ENCODE data around the gene OR9K2. TPM values are rescaled to one million over a fixed set of nuclear protein-coding genes. Genes with fewer than 3 reads are reported as not detected.

Gene OR9K2
- not detected for total RNA-seq

GRCh38 chr12:55126106-55126505 is at the start of gene OR9K2:
OR9K2 (plus strand) TSS chr12:55126406; CDS start chr12:55129835, 3,429 bp downstream.

Other genes with a start within 250 kb of the OR9K2 start
- 0.71 TPM for gene TESPA1, start 141.6 kb upstream of the OR9K2 start, total RNA-seq
- gene NEUROD4, start 106.4 kb upstream of the OR9K2 start, total RNA-seq: 367 TPM
- not detected for gene OR10A7, start 94.6 kb downstream of the OR9K2 start, total RNA-seq
- gene OR6C74, start 118.2 kb downstream of the OR9K2 start, total RNA-seq: not detected
- gene OR6C6, start 170.2 kb downstream of the OR9K2 start, total RNA-seq: not detected
- not detected for gene OR6C1, start 187.9 kb downstream of the OR9K2 start, total RNA-seq
- gene OR6C3, start 204.3 kb downstream of the OR9K2 start, total RNA-seq: not detected
- not detected for gene OR6C75, start 236.6 kb downstream of the OR9K2 start, total RNA-seq